Osteocyte (in vitro differentiated cells): ENCODE results near the gene SLC25A14. TPM values are rescaled to one million over a fixed set of nuclear protein-coding genes. Genes with fewer than 3 reads are reported as not detected.

Experiments used
- DNase-seq: peaks from one replicate; pipeline ENCODE4 v3.0.0; 2021; ENCODE audit warnings: mixed read lengths; ENCODE audit not compliant: unreplicated experiment; ENCODE audit errors: extremely low spot score
- H3K27ac Mint-ChIP-seq: one replicate; pipeline ENCODE4 v1.8.0; 2021; ENCODE audit warnings: mild to moderate bottlenecking, mixed read lengths; ENCODE audit not compliant: unreplicated experiment
- H3K27me3 Mint-ChIP-seq: one replicate; pipeline ENCODE4 v1.8.0; 2021; ENCODE audit warnings: mixed read lengths; ENCODE audit not compliant: unreplicated experiment
- H3K36me3 Mint-ChIP-seq: one replicate; pipeline ENCODE4 v1.8.0; 2021; ENCODE audit warnings: mixed read lengths; ENCODE audit not compliant: unreplicated experiment
- H3K4me1 Mint-ChIP-seq: one replicate; pipeline ENCODE4 v1.8.0; 2021; ENCODE audit warnings: mixed read lengths; ENCODE audit not compliant: unreplicated experiment
- H3K4me3 Mint-ChIP-seq: one replicate; pipeline ENCODE4 v1.8.0; 2021; ENCODE audit warnings: mild to moderate bottlenecking, moderate library complexity, mixed read lengths; ENCODE audit not compliant: unreplicated experiment
- H3K9me3 Mint-ChIP-seq: one replicate; pipeline ENCODE4 v1.8.0; 2021; ENCODE audit warnings: mixed read lengths; ENCODE audit not compliant: unreplicated experiment
- long read RNA-seq: library from polyadenylated mRNA; unstranded; transcript quantifications from one replicate; pipeline ENCODE4 v2.0.0, GENCODE V29; 2021
- total RNA-seq: library from RNA; stranded (reverse); gene quantifications from 2 replicates; pipeline ENCODE4 v1.2.1, GENCODE V29; 2021
- TF ChIP-seq, protein P1 (sequence below): fragments of 200-600 bp; sonication (generic); IDR thresholded peaks from 2 replicates; pipeline ENCODE4 v1.5.0; 2021; ENCODE audit warnings: antibody characterized with exemption, mild to moderate bottlenecking, moderate library complexity

The SLC25A14 gene
- total RNA-seq = 12.8 and 15.1 TPM in 2 replicates
- long read RNA-seq, transcript SLC25A14-213 (10 exons, 1,403 nt) = major isoform, 20 of 65 reads
- long read RNA-seq, partial matches to known transcripts = 3 of 65 reads
- long read RNA-seq, other reads (novel, unspliced or antisense) = 40 of 65 reads

DNA sequence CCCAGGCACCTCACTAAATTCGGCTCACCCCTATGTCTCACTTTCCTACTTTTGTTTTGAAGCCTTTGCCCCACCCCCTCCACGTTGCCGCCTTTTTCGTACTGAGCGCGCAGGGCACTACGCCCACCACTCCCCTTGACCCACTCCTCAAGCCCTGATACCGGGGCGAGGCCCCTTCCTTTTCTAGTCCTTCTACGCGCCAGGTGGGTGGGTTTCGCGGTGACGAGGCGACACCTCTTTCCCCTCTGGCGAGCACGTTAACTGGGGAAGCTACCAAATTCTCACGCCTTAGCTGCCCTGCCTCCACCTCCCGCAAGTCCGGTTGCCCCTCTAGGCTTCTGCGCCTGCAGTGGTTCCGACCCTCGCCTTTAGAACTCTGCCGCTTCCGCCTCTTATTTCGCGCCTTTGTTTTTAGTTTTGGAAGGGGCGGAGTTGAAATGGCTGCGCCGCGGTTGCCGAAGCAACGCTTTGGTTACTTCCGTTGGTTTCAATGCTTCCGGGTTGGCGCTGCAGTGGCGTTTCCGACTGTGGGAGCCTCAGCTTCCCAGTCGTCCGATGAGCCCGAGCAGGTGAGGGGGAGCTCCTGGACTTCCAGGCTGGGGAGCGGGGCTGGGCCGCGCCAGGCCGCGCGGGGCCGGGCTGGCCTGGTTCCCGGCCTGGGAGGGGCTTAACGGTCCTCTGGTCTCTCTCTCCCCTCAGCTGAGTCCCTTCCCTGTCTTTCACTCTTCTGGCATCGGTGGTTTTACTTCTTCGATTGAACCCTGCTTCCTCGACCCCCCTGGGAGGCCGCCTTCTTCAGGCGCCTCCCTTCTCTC is at the start of gene SLC25A14:
Gene SLC25A14 (plus strand): TSS at position 512 of the 815 bp plus-strand sequence. CDS start 360 bp downstream, outside the sequence.
- no peaks in the 10 kb centered on the region for H3K36me3 Mint-ChIP-seq
- DNase-seq = peak; percentile 86
- no peaks in the 10 kb centered on the region for H3K9me3 Mint-ChIP-seq
- peaks cover 11% of the 10 kb centered on the region for H3K4me1 Mint-ChIP-seq
- peak within 1 kb of the TSS; percentile 92 for H3K4me3 Mint-ChIP-seq
- TF ChIP-seq, protein P1, sequence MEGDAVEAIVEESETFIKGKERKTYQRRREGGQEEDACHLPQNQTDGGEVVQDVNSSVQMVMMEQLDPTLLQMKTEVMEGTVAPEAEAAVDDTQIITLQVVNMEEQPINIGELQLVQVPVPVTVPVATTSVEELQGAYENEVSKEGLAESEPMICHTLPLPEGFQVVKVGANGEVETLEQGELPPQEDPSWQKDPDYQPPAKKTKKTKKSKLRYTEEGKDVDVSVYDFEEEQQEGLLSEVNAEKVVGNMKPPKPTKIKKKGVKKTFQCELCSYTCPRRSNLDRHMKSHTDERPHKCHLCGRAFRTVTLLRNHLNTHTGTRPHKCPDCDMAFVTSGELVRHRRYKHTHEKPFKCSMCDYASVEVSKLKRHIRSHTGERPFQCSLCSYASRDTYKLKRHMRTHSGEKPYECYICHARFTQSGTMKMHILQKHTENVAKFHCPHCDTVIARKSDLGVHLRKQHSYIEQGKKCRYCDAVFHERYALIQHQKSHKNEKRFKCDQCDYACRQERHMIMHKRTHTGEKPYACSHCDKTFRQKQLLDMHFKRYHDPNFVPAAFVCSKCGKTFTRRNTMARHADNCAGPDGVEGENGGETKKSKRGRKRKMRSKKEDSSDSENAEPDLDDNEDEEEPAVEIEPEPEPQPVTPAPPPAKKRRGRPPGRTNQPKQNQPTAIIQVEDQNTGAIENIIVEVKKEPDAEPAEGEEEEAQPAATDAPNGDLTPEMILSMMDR = no peak
- no peaks in the 10 kb centered on the region for H3K27me3 Mint-ChIP-seq
- H3K27ac Mint-ChIP-seq = peak within 1 kb of the TSS; percentile 71

GRCh38 chrX:130295519-130296296 is 44.0 kb upstream of the SLC25A14 start:
- no peak for DNase-seq
- peaks cover 10% of the 10 kb centered on the region for H3K9me3 Mint-ChIP-seq
- peaks cover 17% of the 10 kb centered on the region for H3K4me1 Mint-ChIP-seq
- no peaks in the 10 kb centered on the region for H3K27me3 Mint-ChIP-seq
- H3K4me3 Mint-ChIP-seq = no peak overlapping the region
- no peaks in the 10 kb centered on the region for H3K36me3 Mint-ChIP-seq
- TF ChIP-seq, protein P1 = no peak
- H3K27ac Mint-ChIP-seq = peak overlapping the region; percentile 43

GRCh38 chrX:130296297-130296678 is 43.4 kb upstream of the SLC25A14 start:
- Mint-ChIP-seq H3K4me1 (peaks cover 17% of the 10 kb centered on the region), H3K36me3 (no peaks in the 10 kb centered on the region), H3K4me3 (no peak overlapping the region), H3K27me3 (no peaks in the 10 kb centered on the region), H3K27ac (peak overlapping the region; percentile 43), H3K9me3 (peaks cover 12% of the 10 kb centered on the region)
- no peak for DNase-seq
- TF ChIP-seq, protein P1 = no peak

DNA sequence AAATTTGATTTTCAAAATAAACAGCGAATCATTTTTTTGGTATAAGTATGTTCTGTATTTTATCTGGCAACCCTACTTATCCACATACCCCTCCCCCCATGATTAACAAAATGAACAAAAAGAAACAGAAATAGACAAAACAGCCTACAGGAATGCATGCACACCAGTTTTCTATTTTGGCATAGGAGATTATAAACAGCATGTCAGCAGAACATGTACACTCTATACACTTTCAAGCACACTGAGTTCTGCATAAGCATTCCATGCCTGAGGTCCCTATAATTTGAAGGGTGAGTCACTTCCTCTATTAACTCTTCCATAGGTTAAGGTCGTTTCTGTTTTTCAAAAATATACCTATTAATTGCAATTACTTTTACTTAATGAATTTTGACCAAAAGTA is 43.0 kb upstream of the SLC25A14 start:
- Mint-ChIP-seq H3K36me3 (no peaks in the 10 kb centered on the region), H3K9me3 (peaks cover 13% of the 10 kb centered on the region), H3K4me3 (no peak overlapping the region), H3K27ac (peak overlapping the region; percentile 57), H3K27me3 (no peaks in the 10 kb centered on the region), H3K4me1 (peaks cover 17% of the 10 kb centered on the region)
- no peak for DNase-seq
- TF ChIP-seq, protein P1 = no peak
